ENCODE measurements around the gene STMN3.
"Not testable (repeated sequence)": the region's sequence is repeated elsewhere in the genome, so short reads cannot be mapped to it uniquely, and the experiment has no call there.

The STMN3 gene

GRCh38 chr20:63635431-63636141, 17.6 kb downstream of the STMN3 start:
- peak; percentile 75 for DNase-seq (ENCODE audit: low read depth)

GRCh38 chr20:63633732-63634131, 19.5 kb downstream of the STMN3 start:
- no peak for DNase-seq (ENCODE audit: low read depth)

- not testable (repeated sequence) for DNase-seq (ENCODE audit: low read depth)
These were observed 21.8 kb downstream of the STMN3 start for GRCh38 chr20:63631426-63631825.

- DNase-seq (ENCODE audit: low read depth), result not testable (repeated sequence)
These were observed 22.3 kb downstream of the STMN3 start for GRCh38 chr20:63630956-63631355.

GRCh38 chr20:63628246-63628975, 24.8 kb downstream of the STMN3 start:
- DNase-seq (ENCODE audit: low read depth), result no peak

GRCh38 chr20:63627751-63628245, 25.4 kb downstream of the STMN3 start:
- no peak for DNase-seq (ENCODE audit: low read depth)

- DNase-seq (ENCODE audit: low read depth), result peak; percentile 69
These were observed 26.0 kb downstream of the STMN3 start for GRCh38 chr20:63627129-63627750.

- DNase-seq (ENCODE audit: low read depth), result peak; percentile 86
These were observed 26.6 kb downstream of the STMN3 start, which contains the start of gene GMEB2 for GRCh38 chr20:63626424-63627128. TSS of gene GMEB2 (minus strand) at chr20:63627101. CDS start at chr20:63619397, 7,704 bp downstream.

GRCh38 chr20:63625771-63626423, 27.3 kb downstream of the STMN3 start:
- DNase-seq (ENCODE audit: low read depth), result no peak

GRCh38 chr20:63624486-63624885, 28.7 kb downstream of the STMN3 start:
- no peak for DNase-seq (ENCODE audit: low read depth)

- no peak for DNase-seq (ENCODE audit: low read depth)
These were observed 30.5 kb downstream of the STMN3 start for GRCh38 chr20:63622732-63623131.

- no peak for DNase-seq (ENCODE audit: low read depth)
These were observed 31.1 kb downstream of the STMN3 start for GRCh38 chr20:63622096-63622495.

GRCh38 chr20:63620991-63621390, 32.2 kb downstream of the STMN3 start:
- no peak for DNase-seq (ENCODE audit: low read depth)

- no peak for DNase-seq (ENCODE audit: low read depth)
These were observed 33.7 kb downstream of the STMN3 start for GRCh38 chr20:63619505-63619904.

- DNase-seq (ENCODE audit: low read depth), result no peak
These were observed 34.1 kb downstream of the STMN3 start for GRCh38 chr20:63619086-63619485.

- DNase-seq (ENCODE audit: low read depth), result no peak
These were observed 34.8 kb downstream of the STMN3 start for GRCh38 chr20:63618291-63618980.

GRCh38 chr20:63617876-63618265, 35.4 kb downstream of the STMN3 start:
- no peak for DNase-seq (ENCODE audit: low read depth)

- no peak for DNase-seq (ENCODE audit: low read depth)
These were observed 35.9 kb downstream of the STMN3 start for GRCh38 chr20:63617092-63617875.

GRCh38 chr20:63613863-63614594, 39.2 kb downstream of the STMN3 start:
- not testable (repeated sequence) for DNase-seq (ENCODE audit: low read depth)
